NK-92 (cell line): ENCODE measurements around the gene TMX2.
"Not testable (repeated sequence)": the region's sequence is repeated elsewhere in the genome, so short reads cannot be mapped to it uniquely, and the experiment has no call there.

Experiments used
- DNase-seq: peaks from one replicate; lab custom pipeline; 2025; ENCODE audit not compliant: unreplicated experiment; lab: John Stamatoyannopoulos, UW

TMX2 gene, protein sequence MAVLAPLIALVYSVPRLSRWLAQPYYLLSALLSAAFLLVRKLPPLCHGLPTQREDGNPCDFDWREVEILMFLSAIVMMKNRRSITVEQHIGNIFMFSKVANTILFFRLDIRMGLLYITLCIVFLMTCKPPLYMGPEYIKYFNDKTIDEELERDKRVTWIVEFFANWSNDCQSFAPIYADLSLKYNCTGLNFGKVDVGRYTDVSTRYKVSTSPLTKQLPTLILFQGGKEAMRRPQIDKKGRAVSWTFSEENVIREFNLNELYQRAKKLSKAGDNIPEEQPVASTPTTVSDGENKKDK

DNA sequence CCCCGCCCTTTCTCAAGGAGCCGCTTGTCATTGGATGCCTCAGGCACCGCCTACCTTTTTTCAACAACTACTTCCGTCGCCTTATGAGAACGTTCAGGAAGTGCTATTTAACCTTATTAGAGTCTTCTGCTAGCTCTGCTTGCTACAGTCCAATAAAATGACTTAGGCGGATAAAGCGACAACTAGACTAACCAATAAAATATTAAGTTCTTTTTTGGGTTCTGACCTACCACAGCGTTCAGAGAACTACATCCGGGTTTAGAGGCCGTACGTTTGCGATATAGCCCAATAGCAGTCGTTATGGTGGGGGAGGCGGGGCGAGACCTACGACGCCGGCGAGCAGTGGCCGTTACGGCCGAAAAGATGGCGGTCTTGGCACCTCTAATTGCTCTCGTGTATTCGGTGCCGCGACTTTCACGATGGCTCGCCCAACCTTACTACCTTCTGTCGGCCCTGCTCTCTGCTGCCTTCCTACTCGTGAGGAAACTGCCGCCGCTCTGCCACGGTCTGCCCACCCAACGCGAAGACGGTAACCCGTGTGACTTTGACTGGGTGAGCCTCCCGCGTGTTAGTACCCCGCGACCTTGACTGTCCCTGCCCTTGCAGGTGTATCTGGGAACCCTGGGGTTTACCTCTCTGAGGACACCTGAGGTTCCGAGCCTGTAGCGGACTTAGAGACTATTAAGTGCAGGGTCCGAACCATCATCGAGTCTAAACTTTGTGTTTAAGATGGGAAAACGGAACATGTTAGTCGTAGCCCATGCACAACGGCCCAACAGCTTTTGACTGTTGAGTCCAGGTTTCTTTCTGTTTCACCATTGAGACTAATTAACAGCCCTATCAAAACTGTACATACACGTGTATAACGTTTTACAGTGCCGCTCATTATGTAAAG lies at the start of gene TMX2:
Gene TMX2, plus strand, starts transcription at position 338 of the 895 bp plus-strand sequence. Its CDS starts 26 bp downstream, at position 364.
- DNase-seq, result peak; percentile 69

DNA sequence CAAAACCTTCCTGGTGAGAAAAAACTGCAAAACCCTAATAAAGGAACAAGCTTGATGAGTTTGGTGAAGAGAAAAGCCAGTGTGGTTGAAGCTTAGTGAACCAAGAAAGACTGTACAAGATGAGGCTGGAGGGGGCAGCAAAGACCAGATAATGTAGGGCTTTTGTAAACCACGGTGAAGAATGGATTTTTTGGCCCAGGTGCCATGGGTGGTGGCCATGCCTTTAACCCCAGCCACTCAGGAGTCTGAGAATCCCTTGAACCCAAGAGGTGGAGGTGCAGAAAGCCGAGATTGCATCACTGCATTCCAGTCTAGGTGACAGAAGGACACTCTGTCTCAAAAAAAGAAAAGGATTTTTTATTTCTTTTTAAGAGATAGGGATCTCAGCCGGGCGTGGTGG lies 49.5 kb upstream of the TMX2 start:
- DNase-seq, result no peak

DNA sequence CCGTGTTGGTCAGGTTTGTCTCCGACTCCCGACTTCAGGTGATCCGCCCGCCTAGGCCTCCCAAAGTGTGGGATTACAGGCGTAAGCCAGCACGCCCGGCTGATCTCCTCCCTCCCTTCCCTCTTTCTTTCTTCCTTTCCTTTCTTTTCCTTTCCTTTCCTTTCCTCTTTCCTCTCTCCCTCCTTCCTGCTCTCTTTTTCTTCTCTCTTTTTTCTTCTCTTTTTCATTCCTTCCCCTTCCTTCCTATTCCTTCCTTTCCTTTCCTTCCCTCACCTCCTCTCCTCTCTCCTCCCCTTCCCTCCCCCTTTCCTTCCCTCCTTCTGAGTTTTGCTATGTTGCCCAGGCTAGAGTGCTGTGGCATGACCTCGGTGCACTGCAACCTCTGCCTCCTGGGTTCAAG lies 48.4 kb upstream of the TMX2 start:
- no peak for DNase-seq

DNA sequence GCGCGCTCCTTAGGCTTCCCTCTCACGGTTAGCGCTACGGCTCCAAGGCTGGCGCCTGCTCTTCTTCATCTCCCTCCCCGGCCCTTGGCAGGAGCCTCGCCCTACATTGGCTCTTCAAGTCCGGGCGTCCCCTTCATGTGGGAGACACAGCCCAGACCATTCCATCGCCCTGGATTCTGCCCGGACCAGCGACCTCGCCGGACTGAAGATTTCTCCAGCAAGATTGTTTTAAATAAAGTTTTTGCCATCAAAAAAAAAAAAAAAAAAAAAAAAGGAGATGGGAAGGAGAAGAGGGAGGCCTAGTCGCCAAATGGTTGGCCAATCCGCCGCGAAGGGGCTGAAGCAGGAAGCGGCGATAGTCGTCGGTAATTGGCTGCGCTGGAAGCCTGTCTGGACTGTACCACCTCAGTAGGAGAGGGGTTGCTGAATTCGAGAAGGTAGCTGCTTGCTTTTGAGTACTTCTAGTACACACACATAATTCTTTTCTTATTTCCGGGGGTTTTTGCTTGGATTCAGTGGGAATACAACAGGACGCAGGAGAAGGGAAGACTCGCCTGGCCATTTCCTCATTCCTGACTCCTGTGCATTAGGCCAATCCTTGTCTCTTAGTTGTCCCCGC lies 45.2 kb upstream of the TMX2 start:
- peak; percentile 60 for DNase-seq

DNA sequence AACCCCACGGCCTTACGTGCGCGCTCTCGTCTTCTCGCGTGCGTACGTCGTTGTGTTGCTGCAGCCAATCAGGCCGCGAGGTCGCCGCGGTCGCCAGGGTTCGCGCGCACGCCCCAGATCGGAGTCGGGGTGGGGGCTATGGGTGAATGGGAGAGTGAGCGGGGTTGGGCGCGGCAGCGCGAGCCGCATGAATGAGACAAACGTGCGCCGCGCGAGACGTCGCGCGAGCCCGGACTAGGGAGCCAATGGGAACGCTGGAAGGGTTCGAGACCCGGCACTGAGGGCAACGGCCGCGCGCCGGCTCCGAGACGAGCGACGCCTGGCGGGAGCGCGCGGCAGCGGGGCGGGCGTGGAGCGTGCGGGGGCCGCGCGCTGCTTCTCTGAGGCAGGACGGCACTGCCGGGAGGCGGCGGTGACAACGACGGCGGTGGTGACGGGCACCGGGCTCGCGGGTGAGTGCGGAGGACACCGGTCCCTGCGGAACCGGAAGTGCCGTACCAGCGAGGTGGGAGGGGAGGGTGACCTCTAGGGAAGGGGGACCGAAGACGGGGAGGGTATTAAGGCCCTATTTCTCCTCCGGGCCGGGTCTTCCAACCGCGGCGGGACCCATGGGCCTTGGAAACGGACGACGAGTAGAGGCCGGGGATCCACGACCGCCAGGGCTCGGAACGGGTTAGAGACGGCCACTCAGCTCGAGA lies 44.5 kb upstream of the TMX2 start, which contains the start of gene ZDHHC5:
Gene ZDHHC5, plus strand, starts transcription at position 379 of the 698 bp plus-strand sequence. CDS start 4,977 bp downstream, outside the sequence.
- peak; percentile 91 for DNase-seq

DNA sequence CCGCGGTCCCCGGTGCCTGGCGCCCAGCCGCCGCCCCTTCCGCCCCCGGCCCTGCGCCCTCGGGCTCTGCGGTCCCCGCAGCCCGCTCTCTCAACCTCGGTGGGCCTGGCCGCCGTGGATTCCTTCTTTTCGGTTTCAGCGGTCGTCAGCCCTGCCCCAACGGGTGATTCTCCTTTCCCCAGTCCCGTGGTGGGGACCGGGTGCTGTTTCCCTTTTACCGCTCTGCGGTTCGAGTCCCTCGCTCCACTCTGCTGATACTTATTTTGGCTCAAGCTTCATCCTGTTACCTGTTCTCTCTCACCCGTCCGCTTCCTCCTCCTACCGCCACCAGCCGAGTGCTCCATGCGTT lies 44.0 kb upstream of the TMX2 start:
- no peak for DNase-seq

DNA sequence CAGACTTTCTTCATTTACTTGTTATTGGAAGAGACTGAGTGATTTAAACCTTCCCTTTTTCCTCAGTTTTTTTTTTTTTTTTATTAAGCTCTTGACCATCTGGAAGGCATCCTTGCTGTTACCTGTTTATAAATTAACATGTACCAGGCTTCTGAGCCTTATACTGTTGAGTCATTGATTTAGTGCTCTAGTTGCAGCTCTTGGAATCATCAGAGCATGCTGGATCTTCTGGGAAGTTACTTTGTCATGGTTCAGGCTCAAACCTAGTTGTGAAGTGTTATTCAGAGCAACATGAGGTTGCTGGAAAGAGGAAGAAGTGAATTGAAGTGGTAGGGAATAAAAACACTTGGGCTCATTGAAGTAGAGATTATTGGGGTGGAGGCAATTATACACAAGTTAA lies 38.1 kb upstream of the TMX2 start:
- no peak for DNase-seq

DNA sequence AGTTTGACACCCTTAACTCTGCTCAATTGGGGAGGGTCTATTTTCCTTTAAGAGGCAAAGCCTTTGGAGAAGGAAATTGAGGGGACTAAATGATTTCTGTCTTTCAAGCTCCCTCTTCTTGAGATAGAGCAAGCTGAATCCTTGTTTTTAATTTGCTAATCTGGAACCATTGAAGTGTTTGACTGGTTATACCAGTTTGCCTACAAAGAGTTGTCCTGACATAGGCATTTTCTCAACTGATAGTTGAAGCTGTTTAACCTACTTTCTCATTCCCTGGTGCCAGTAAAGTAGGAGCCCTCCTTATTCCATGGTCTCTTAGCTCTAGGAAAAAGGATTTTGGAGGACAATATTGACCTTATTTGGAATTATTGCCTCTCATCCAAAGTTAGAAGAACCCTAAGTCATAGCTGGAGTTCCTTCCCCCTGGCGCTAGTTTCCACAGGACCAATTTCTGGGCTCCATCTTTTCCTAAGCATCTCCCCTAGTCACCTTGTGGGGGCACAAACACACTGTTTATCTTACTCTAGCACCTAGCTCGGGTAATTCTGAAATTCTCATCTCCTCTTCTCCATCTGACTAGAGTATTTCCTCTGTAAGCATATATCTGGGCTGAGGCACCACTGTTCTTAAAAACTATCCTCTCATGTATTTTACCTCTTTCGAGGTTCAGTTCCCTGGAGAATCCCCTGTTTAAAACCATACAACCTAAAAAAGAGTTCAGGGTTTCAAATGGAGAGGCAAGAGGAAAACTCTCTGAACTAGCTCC lies 37.0 kb upstream of the TMX2 start:
- DNase-seq, result no peak

DNA sequence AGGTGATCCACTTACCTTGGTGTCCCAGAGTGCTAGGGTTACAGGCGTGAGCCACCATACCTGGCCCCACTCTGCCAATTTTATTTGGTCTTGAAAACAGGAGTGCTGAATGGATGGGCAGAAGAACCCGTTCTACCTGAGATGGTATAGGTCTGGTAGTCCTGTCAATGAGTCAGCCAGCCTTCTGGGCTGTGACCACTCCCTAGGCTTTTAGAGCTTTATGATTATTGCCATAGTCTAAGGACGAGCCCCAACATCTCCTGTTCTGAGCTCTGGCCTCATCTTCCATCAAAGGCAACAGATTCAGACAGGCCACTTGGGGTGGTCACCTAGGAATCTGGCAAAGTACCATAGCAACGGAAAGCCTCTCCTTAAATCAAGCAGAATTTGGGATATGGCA lies 33.0 kb upstream of the TMX2 start:
- no peak for DNase-seq

DNA sequence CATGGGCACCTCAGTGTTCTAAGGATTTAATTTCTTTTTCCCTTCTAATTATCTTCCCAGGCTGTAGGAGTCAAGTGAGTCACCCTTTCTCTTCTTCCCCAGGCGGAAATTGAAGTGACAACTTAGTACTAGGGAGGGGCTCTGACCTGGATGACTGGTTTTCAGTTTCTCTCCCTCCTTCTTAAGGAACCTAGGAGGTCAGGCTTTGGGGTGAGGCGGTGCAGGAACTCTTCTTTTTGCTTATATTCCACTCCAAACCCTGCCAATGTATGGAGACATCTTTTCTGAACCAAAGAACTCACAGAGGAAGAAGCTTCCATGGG lies 31.9 kb upstream of the TMX2 start:
- no peak for DNase-seq

DNA sequence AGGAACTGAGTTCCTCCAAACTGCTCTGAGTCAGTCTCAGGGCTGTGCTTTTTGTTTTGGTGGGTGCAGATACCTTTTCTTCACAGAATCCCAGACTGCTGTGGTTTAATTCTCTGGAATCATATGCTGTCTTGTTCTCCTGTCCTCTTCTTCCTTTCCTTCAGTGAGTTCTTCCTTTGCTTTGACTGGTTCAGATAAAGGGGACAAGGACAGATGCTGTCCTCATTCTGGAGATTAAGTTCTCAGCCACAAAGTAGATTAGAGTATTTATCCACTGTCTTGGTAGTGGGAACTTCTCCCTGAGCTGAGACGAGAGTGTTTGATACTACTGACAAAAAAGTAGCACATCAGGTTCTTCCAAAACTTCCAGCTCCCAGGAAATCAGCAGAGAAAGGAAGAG lies 31.2 kb upstream of the TMX2 start:
- DNase-seq, result no peak

DNA sequence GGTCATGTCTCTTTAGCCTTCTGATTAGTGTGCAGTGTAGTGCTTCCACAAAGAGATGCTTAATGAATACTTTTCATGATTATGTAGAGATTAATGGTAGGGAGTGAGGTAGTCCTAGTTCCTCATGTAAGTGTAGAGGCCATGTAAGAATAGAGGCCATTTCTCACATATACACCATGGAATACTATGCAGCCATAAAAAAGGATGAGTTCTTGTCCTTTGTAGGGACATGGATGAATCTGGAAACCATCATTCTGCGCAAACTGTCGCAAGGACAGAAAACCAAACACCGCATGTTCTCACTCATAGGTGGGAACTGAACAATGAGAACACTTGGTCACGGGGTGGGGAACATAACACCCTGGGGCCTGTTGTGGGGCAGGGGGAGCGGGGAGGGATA lies 21.9 kb upstream of the TMX2 start:
- not testable (repeated sequence) for DNase-seq

DNA sequence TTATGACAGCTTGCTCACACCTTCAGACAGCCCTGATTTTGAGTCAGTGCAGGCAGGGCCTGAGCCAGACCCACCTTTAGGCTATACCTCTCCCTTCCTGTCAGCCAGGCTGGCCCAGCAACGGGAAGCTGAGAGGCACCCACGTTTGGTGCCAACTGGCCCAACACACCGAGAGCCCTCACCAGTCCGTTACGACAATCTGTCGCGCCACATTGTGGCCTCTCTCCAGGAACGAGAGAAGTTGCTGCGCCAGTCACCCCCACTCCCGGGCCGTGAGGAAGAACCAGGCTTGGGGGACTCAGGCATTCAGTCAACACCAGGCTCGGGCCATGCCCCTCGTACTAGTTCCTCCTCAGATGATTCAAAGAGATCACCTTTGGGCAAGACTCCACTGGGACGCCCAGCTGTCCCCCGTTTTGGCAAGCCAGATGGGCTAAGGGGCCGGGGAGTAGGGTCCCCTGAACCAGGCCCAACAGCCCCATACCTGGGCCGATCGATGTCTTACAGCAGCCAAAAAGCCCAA lies 13.5 kb upstream of the TMX2 start:
- no peak for DNase-seq

DNA sequence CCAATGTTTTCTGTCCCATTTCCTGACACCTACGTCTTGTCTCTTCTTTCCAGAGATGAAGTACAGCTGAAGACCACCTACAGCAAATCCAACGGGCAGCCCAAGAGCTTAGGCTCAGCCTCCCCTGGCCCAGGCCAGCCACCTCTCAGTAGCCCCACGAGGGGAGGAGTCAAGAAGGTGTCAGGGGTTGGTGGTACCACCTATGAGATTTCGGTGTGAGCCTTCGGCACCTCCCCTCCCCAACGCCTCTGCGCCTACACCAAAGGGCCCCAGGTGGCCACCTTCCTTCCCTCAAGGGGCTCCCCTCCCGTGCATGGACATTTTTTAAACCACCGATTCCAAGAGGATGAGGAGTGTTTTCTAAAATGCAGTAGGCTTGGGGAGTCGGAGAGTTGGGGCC lies 12.6 kb upstream of the TMX2 start:
- no peak for DNase-seq

DNA sequence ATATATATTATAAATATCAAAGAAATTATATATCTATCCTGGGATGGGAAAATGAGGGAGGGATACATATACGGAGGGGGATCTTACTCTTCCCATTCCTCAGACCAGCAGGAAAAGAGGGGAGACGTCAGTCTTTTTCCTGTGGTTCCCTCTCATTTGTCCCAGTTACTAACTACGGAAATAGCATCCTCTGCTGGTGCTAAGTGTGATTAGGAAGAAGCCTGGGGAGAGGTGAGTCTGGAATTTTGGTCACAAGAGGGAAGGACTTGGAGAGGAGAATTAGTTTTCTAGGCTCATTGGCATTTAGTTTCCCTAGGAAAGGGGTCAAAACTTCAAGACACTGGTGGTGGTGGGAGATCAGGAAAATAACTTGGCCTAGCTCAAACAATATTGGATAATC lies 12.0 kb upstream of the TMX2 start:
- DNase-seq, result no peak

DNA sequence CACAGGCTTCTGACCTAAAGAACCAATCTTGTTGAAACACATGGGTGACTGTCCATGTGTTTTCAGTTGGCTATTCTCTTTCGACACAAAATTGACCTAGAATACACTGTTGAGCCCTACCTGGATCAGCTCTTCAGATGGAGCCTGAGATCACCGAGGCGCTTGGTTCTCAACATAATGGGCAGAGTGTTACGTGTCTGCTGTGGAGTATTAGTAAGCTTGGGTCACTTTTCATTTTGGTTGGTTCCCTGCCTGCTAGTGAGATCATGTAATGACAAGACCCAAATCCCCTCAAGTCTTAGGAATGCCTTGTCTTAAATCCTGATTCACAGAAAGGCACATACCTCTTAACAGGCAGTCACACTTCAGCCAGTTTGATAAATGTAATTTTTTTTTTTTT lies 9.1 kb upstream of the TMX2 start:
- DNase-seq, result no peak

DNA sequence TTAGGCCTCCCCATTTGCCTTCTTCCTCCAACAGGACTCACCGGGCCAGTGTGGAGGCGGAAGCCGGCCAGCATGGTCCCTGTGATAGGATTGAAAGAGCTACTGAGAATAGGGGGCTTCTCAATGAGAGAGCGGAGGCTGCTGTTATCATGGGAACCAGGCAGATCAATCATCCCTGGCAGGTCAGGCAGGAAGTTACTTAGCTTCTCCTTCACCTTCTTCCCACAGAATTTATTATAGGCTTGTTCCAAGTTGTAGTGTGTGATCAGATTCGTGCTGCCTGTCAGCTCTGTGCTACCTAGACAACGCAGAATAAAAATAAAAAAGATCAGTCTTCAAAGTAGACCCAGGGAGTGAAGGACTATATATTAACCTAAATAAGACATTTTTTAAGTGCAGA lies 7.5 kb upstream of the TMX2 start:
- DNase-seq, result no peak

DNA sequence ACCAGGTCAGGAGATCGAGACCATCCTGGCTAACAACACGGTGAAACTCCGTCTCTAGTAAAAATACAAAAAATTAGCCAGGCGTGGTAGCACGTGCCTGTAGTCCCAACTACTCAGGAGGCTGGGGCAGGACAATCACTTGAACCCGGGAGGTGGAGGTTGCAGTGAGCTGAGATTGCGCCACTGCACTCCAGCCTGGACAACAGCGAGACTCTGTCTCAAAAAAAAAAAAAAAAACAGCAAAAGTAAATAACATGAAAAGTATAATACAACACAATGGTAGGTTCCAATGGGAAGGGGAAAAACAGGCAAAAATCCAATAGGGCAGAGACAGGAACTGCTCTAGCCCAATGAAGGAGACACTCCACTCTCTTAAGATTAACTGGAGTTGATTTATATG lies 7.0 kb upstream of the TMX2 start:
- DNase-seq, result not testable (repeated sequence)

DNA sequence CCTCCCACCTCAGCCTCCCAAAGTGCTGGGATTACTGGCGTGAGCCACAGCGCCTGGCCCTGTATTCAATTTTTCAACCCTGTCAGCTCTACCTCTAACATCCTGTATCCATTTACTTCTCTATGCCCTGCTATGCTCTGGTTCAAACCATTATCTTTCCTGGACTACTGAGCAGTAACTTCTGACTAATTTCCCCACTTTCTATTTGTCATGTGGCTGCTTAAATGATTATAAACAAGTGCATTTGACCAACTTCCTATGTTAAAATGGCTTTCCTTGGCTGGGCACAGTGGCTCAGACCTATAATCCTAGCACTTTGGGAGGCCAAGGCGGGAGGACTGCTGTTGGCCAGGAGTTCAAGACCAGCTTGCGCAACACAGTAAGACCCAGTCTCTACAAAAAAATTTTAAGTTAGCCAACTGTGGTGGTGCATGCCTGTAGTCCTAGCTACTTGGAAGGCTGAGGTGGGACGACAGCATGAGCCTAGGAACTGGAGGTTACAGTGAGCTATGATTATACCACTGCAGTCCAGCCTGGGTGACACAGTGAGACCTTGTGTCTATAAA lies 2.5 kb upstream of the TMX2 start:
- no peak for DNase-seq
